Measurements from ENCODE around the gene PDE6H.
A peak's percentile ranks its signal among the peaks of the same experiment; 100 is the strongest.

PDE6H gene

DNA sequence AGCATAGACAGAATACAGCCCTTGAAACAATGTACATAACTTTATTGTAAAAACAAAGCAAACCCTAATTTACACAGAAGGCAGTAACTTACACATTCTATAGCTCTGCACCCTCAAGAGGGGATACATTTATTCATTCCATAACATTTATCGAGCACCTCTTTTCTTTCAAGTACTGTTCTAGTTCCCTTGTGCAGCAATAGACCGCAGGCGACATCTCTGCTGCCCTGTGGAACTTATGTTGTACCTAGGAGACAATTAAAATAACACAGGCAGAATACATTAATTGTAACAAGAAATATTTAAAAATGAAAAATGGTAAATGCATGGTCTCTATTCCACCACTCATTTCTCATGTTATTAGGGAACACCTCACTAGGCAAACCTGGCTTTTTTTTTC, 10.0 kb upstream of the PDE6H start:
- peaks cover 59% of the 10 kb centered on the region for H3K79me2 ChIP-seq (ENCODE audit: insufficient read depth, low read length)

GRCh38 chr12:14963520-14963919, 9.3 kb upstream of the PDE6H start:
- peaks cover 9% of the 10 kb centered on the region for H3K27me3 ChIP-seq (ENCODE audit: insufficient read depth, low read length, poor library complexity, severe bottlenecking)
- peaks cover 8% of the 10 kb centered on the region; the same call in 1 of the 2 replicates for H3K36me3 ChIP-seq (ENCODE audit: insufficient read depth, low read length)
- H3K79me2 ChIP-seq (ENCODE audit: insufficient read depth, low read length): peaks cover 52% of the 10 kb centered on the region
- peak overlapping the region; percentile 93 for H3K4me2 ChIP-seq (ENCODE audit: low read depth, low read length, poor library complexity, severe bottlenecking)
- H2AFZ ChIP-seq (ENCODE audit: low read length): peak overlapping the region; percentile 52; the same call in 1 of the 2 replicates
- H3K9ac ChIP-seq (ENCODE audit: low read depth, low read length, poor library complexity, severe bottlenecking): peak overlapping the region; percentile 99
- no peaks in the 10 kb centered on the region for H3K9me2 ChIP-seq (replicated peaks; ENCODE audit: low read depth, low read length)
- H3K4me3 ChIP-seq (ENCODE audit: low read length, poor library complexity, severe bottlenecking): no peak overlapping the region
- H3K4me1 ChIP-seq (ENCODE audit: insufficient read depth, low read length, poor library complexity, severe bottlenecking): peaks cover 56% of the 10 kb centered on the region
- peaks cover 23% of the 10 kb centered on the region for H4K20me1 ChIP-seq (ENCODE audit: insufficient read depth, low read length, poor library complexity, severe bottlenecking)
- H3F3A ChIP-seq (ENCODE audit: low read depth): peaks cover 19% of the 10 kb centered on the region; the same call in 1 of the 2 replicates
- TF ChIP-seq EZH2phosphoT487 (IDR thresholded peaks at IDR 0.05; ENCODE audit: borderline replicate concordance): no peak
- no peak for TF ChIP-seq CTCF (conservative IDR thresholded peaks at IDR 0.05; ENCODE audit: low read length)
- H3K9me3 ChIP-seq (ENCODE audit: insufficient read depth, low read depth, low read length): no peaks in the 10 kb centered on the region

More for the DNA sequence above, 10.0 kb upstream of the PDE6H start:
- H3K4me1 ChIP-seq (ENCODE audit: insufficient read depth, low read length, poor library complexity, severe bottlenecking): peaks cover 64% of the 10 kb centered on the region
- peaks cover 9% of the 10 kb centered on the region for H3K27me3 ChIP-seq (ENCODE audit: insufficient read depth, low read length, poor library complexity, severe bottlenecking)
- H3K9ac ChIP-seq (ENCODE audit: low read depth, low read length, poor library complexity, severe bottlenecking): peak overlapping the region; percentile 99
- peaks cover 19% of the 10 kb centered on the region; the same call in 1 of the 2 replicates for H3F3A ChIP-seq (ENCODE audit: low read depth)
- H3K9me2 ChIP-seq (replicated peaks; ENCODE audit: low read depth, low read length): no peaks in the 10 kb centered on the region
- H3K36me3 ChIP-seq (ENCODE audit: insufficient read depth, low read length): peaks cover 9% of the 10 kb centered on the region; the same call in 1 of the 2 replicates
- H3K4me3 ChIP-seq (ENCODE audit: low read length, poor library complexity, severe bottlenecking): peak overlapping the region; percentile 79
- no peak overlapping the region; the same call in 1 of the 2 replicates for H2AFZ ChIP-seq (ENCODE audit: low read length)
- no peak for TF ChIP-seq CTCF (conservative IDR thresholded peaks at IDR 0.05; ENCODE audit: low read length)
- no peak for TF ChIP-seq EZH2phosphoT487 (IDR thresholded peaks at IDR 0.05; ENCODE audit: borderline replicate concordance)
- H3K9me3 ChIP-seq (ENCODE audit: insufficient read depth, low read depth, low read length): no peaks in the 10 kb centered on the region
- peak overlapping the region; percentile 93 for H3K4me2 ChIP-seq (ENCODE audit: low read depth, low read length, poor library complexity, severe bottlenecking)
- peaks cover 30% of the 10 kb centered on the region for H4K20me1 ChIP-seq (ENCODE audit: insufficient read depth, low read length, poor library complexity, severe bottlenecking)

- Histone ChIP-seq H3F3A (ENCODE audit: low read depth) (peaks cover 19% of the 10 kb centered on the region; the same call in 1 of the 2 replicates), H4K20me1 (ENCODE audit: insufficient read depth, low read length, poor library complexity, severe bottlenecking) (peaks cover 14% of the 10 kb centered on the region), H3K79me2 (ENCODE audit: insufficient read depth, low read length) (peaks cover 43% of the 10 kb centered on the region), H3K9me2 (replicated peaks; ENCODE audit: low read depth, low read length) (no peaks in the 10 kb centered on the region), H3K4me3 (ENCODE audit: low read length, poor library complexity, severe bottlenecking) (no peak overlapping the region), H3K9ac (ENCODE audit: low read depth, low read length, poor library complexity, severe bottlenecking) (peak overlapping the region; percentile 99), H3K4me2 (ENCODE audit: low read depth, low read length, poor library complexity, severe bottlenecking) (no peak overlapping the region), H3K9me3 (ENCODE audit: insufficient read depth, low read depth, low read length) (no peaks in the 10 kb centered on the region), H3K36me3 (ENCODE audit: insufficient read depth, low read length) (peaks cover 3% of the 10 kb centered on the region; the same call in 1 of the 2 replicates), H2AFZ (ENCODE audit: low read length) (peak overlapping the region; percentile 8; the same call in 1 of the 2 replicates), H3K27me3 (ENCODE audit: insufficient read depth, low read length, poor library complexity, severe bottlenecking) (peaks cover 8% of the 10 kb centered on the region), H3K4me1 (ENCODE audit: insufficient read depth, low read length, poor library complexity, severe bottlenecking) (peaks cover 50% of the 10 kb centered on the region)
- TF ChIP-seq EZH2phosphoT487 (IDR thresholded peaks at IDR 0.05; ENCODE audit: borderline replicate concordance): no peak
- no peak for TF ChIP-seq CTCF (conservative IDR thresholded peaks at IDR 0.05; ENCODE audit: low read length)
Observed at GRCh38 chr12:14964406-14964805, 8.4 kb upstream of the PDE6H start.

All from Loucy (cell line).